NCI-H2196 (cell line): ENCODE results near the gene EEF1A2.
"Not testable (repeated sequence)": the region's sequence is repeated elsewhere in the genome, so short reads cannot be mapped to it uniquely, and the experiment has no call there.

ENCODE experiments used
- DNase-seq: peaks from one replicate; lab custom pipeline; 2025; ENCODE audit not compliant: unreplicated experiment; lab: John Stamatoyannopoulos, UW

The EEF1A2 gene

DNA sequence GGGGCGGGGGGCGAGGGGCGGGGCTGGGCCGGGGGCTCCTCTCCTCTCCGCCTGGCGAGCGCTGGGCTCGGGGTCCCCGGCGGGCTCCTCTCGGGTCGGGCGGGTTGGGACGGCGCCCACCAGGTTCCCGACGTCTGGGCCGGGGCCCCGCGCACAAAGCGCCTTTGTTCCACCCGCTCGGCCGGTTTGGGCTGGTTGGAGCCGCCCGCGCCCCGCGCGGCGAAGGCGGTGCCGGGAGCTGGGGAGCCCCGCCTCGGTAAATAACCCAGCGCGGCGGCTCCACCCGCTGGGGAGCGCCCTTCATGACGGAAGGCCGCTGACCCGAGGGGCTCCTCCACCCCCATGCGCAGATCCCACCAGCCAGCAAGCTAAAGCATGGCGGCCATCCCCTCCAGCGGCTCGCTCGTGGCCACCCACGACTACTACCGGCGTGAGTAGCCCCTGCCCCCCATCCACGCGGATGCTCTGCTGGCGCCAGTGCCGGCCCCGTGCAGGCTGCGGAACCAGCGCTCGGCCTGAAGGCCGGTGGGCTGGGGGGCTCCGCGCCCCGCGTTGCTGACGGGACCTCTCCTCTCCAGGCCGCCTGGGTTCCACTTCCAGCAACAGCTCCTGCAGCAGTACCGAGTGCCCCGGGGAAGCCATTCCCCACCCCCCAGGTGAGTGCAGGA lies 22.2 kb upstream of the EEF1A2 start:
- peak; percentile 77 for DNase-seq

DNA sequence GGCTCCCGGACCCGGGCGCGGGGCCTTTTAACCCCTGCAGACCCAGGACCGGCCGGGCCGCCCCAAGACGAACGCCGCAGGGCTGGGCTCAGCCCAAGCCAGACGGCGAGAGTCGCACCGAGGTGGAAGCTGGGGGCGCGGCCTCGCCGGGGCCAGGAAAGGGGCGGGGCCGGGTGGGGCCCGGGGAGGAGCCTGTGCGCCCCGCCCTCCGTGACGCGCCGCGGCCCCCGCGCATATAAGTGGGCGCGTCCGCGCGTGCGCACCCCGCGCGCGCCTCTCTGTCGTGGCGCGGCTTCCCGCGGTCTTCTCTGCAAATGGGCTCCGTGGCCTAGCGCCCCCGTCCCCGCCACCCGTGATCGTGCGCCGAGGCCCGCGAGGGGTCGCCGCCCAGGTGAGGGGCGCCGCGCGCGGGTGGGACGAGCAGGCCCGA lies 21.6 kb upstream of the EEF1A2 start, which contains the start of gene PPDPF:
PPDPF (plus strand) TSS at position 262 of the 430 bp plus-strand sequence. CDS start 544 bp downstream, outside the sequence.
- DNase-seq, result peak; percentile 81

DNA sequence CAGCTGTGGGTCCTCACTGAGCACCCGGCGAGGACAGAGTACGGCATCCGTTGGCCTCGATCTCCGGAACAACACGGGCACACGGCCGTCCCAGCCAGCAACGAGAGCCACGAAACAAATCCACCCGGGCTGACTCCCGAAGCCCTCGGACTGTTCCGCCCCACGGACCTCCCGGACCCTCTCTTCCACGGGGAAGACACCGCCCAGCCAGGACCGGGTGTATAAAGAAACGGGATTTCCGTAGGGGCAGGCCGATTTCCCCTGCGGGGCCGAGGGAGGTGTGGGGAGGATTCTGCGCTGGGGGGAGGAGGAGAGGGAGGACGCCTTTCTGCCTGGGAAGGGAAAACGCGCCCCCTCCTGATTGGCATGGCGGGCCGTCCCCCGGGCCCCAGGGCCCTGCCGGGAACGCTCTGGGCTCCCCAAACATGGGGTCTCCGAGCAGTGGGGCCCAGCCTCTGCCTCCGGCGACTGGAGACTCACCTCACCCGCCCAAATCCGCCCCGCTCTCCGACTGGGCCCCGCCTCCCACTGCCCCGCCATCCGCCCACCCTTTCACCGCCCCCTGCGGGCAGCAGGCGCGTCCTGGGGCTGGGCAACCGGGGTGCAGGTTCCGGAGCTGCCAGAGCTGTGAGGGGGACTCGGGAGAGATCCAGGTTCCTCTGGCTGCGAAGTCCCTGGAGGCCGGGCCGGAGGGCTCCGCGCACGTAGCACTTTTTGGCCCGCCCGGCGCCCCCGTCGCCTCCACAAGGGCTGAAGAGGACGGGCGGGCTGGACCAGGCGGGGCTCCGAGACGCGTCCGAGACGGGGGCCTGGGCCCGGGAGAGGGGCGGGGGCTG lies 21.0 kb upstream of the EEF1A2 start:
- peak; percentile 61 for DNase-seq

DNA sequence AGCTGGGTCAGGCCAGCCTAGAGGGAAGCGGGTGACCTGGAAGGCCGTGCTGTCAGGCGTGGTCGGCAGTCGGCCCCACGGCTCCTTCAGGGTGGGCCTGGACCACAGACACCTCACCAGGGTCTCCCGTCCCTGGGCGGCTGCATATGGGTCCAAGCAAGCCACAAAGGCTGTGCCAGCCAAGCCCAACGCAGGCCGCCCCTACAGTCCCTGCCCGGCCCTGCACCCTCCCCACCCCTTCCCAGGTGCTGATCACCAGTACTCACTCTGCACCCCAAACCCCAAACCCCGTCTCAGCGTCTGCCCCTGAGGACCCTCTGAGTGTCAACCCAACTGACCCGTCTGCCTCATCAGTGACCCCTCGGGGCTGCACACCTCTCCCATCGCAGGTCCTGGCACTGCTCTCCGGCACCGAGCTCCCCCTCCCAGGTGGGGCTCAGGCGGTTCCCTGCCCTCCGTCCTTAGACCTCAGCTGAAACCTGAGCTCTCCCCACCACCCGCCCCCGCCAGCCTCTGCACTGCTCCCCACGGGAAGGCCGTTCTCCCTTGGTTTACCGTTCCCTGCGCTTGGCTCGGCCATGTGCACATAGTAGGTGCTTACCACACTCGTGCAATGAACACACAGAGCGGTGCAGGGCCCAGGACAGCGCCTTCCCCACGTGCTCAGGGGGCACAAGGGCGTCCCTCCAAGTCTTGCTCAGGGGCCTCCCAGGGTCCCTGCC lies 20.2 kb upstream of the EEF1A2 start:
- DNase-seq, result no peak

DNA sequence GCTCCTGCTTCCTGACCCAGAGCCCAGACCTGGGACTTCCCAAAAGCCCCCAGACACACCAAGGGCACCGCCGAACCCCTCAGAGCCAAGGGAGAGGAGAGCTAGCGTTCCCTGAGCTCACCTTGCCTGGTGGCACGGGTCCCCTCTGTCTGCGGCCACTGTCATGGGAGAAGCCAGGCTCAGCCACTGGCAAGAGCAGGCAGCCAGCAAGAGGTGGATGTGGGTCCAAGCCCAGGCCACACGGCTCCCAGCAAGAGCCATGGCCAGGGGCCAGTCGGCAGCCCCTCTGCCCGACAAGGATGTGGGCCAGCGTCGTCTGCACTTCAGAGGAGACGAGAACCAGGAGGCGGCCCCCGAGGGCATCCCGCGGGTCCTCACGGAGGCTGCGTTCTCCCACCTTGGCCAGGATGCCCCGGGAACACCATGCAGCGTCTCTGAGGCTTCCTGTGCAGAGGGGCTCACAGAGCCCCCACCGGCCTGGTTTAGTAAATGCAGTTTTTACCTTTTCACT lies 19.5 kb upstream of the EEF1A2 start:
- no peak for DNase-seq

DNA sequence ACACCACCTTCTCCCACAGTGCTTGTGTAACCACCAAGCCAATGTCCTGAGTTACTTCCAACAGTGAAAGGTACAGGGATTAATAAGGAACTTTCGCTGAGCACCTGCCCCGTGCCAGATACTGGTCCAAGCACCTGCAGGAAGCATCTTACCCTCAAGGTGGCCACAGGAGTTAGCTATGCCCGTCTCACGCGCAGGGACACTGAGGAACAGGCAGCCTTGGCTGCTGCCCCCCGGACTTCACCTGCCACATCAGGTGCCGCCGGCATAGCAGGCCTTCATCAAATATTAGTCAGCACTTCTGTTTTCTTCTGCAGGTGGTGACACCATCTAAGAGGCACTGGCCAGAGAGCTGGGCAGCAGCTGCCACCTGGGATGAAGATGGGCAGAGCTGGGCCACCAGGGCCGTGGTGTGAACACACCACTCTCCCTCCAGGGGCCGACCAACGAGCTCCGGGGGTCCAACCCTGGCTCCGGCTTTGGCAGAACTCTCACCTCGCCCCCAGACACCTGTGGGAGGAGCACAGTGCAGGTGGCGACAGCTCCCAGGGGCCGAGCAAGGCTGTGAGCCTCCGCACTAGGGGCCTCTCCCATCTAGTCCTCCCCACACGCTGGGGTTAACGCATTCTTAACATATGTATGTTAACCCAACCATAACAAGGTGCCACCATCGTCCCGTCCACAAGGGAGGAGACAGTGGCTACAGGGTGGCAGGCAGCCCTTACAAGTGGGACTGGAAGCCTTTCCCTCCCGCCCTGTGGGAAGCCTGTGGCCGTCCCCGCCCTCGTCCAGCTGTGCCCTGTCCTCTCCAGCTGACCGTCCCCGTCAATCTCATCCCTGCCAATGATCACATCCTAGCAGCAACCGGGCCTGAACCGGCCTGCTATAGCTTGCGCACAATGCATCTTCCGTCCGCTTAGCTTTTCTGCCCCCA lies 18.8 kb upstream of the EEF1A2 start:
- DNase-seq, result no peak

DNA sequence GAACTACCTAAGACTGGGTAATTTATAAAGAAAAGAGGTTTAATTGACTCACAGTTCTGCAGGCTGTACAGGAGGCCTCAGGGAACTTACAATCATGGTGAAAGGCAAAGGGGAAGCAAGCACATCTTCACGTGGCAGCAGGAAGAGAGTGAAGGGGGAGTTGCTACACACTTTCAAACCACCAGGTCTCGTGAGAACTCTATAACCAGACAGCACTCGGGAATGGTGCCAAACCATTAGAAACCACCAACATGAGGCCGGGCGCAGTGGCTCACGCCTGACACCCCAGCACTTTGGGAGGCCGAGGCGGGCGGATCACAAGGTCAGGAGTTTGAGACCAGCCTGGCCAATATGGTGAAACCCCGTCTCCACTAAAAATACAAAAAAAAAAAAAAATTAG lies 15.6 kb upstream of the EEF1A2 start:
- not testable (repeated sequence) for DNase-seq

DNA sequence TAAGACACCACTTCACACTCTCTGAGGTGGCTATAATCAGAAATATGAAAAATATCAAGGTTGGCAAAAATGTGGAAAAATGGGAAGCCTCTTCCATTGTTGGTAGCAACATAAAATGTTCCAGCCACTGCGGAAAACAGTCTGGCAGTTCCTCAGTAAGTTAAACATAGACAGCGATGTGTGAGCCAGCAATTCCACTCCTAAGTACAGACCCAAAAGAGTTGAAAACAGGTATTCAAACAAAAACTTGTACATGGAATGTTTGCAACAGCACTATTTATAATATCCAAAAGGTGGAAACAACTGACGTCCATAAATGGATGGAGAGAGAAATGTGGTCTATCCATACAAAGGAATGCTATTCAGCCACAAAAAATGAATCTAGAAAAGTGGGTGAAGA lies 14.3 kb upstream of the EEF1A2 start:
- no peak for DNase-seq

DNA sequence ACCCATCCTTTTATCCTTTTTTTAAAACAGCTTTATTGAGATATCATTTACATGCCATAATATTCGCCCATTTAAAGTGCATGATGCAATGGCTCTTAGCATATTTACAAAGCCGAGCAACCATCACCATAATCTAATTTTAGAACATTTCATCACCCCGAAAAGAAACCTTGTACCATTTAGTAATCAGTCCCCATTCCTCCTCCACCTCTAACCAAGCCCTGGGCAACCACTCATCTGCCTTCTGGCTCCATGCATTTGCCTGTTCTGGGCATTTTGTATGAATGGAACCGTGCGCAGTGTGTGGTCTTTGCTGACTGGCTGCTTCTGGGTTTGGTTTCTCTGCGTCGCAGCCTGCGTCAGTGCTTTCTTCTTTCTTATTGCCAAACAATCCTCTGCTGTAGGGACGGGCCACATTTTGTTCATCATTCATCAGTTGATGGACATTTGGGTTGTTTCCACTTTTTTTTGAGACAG lies 10.2 kb upstream of the EEF1A2 start:
- DNase-seq, result no peak

DNA sequence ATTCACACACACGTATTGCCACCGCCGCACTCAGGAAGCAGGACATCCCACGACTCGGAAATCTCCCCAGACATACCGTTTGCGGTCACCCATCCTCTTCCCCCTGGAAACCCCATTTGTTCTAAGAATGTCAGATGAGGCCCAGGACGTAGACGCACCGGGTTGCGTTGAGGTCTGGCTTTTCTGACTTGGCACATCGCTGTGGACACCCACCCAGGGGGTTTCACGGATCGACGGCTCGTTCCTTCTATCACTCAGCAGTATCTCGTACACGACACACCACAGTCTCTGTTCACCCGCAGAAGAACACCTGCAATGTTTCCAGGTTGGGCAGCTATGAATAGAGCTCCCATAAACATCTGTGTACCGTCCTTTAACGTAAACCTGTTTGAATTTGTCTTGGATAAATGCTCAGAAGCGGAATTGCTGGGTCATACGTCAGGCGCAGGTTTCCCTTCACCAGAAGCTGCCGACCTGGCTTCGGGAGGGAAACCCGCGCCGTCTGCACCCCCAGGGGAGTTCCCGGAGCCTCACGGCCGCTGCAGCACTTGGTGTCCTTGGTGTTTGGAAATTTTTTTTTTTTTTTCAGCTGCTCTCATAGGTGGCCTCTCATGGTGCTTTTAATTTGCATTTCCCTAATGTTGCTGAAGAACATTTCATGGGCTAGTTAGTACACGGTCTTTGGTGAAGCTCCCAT lies 9.3 kb upstream of the EEF1A2 start:
- no peak for DNase-seq

DNA sequence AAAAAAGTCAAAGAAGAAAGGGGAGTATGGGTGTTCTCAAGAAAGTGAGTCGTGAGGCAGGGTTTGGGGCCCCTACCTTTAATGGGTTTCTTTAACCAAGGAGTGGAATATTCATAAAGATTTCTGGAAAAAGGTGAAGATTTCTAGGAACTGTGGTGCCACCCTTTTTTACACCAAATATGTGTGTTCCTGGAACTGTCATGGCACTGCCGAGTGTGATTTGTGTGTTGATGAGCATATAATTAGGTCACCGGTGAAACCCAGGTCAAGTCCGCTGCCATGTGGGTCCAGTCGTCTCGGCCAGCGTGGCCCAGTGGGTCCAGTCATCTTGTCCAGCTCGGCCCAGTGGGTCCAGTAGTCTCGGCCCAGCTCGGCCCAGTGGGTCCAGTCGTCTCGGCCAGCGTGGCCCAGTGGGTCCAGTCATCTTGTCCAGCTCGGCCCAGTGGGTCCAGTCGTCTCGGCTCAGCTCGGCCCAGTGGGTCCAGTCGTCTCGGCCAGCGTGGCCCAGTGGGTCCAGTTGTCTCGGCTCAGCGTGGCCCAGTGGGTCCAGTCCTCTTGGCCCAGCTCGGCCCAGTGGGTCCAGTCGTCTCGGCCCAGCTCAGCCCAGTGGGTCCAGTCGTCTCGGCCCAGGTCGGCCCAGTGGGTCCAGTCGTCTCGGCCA lies 8.3 kb upstream of the EEF1A2 start:
- no peak for DNase-seq

DNA sequence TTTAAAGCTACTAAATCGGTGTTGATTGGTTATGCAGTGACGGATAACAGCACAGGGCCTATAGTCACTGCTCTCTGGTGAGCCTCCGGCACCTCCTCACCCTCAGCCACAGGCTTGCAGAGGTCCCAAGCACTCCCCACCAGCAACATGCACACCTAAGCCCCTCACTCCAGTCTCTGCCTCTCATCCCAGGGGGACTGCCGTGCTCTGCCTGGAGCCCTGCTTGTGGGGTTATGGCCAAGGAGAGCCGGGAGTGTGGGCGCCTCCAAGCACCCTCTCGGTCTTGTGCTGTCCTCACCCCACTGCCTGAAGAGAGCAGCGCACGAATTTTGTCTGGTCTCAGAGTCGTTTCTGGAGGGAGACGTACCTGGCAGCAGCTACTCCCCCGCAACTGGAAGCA lies 6.8 kb upstream of the EEF1A2 start:
- DNase-seq, result no peak

DNA sequence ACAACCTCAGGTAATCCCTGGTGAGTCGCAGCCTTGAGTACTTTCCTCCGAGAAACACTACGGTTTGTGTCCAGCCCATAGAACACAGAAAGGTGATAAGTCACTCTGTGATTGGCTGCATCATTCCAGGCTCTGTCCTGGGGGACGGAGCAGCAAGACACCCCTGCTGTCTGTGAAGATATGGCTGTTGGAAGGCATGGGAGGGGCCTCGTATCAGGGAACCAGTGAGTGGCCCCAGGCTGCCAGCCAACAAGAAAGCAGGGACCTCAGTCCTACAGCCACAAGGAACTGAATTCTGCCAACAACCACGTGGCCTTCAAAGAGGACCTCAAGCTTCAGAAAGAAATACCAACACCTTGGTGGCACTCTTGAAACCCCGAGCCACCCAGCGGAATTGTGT lies 6.4 kb upstream of the EEF1A2 start:
- no peak for DNase-seq

DNA sequence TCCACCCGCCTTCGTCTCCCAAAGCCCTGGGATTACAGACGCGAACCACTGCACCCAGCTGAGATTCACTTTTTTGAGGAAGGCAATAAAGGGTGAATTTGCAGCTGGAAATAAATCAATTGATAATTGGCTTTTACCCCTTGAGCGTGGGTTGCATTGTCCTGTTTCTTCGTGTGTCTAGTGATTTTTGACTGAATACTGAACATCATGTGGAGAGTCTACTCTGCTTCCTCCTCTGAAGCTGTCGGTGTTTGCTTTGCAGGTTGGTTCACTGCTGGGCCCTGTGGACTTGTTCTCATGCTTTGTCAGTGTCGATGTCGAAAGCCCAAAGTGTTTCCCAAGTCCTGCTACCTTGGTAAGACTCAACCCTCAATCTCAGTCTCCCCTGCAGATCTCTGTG lies 5.8 kb upstream of the EEF1A2 start:
- no peak for DNase-seq

DNA sequence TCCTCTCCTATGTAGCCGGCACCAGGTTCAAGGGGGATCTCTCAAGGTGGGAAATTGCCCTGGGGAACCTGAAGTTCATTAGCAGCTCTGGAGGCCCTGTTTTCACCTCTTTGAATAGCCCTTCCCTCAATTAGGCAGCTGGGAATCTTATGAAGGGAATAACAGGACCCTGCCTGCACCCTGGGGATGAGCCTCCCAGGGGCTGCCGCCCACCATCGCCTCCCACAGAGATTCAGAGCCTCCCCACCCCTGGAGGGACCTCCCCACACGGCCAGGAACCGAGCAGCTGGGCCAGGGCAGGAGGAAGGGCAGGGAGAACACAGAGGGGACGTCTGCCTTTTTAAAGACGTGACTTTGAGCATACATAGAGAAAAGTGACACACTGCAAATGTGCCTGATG lies 4.6 kb upstream of the EEF1A2 start:
- DNase-seq, result no peak

DNA sequence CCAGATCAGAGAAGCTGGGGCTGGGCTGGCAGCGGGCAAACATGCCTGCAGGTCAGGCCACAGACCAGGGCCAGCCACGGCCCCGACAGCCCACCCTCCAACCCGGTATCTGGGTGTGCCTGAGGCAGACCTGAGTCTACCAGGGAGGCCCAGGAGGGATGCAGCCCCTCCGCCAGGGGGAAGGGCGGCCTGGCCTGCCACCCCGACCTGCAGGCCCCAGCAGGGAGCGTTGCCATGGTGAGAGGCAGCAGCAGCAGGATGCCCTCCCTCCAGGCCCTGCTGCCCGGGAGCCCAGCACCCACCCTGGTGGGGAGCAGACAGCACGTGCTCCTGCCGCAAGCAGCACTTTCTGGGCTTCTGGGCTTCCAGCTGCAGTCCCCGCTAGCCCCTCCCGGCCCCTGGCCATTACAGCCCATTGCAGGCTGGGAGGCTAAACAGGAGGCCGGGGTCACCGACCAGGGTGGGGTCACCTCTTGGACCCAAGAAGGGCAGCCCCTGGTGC lies 3.8 kb upstream of the EEF1A2 start:
- DNase-seq, result no peak

DNA sequence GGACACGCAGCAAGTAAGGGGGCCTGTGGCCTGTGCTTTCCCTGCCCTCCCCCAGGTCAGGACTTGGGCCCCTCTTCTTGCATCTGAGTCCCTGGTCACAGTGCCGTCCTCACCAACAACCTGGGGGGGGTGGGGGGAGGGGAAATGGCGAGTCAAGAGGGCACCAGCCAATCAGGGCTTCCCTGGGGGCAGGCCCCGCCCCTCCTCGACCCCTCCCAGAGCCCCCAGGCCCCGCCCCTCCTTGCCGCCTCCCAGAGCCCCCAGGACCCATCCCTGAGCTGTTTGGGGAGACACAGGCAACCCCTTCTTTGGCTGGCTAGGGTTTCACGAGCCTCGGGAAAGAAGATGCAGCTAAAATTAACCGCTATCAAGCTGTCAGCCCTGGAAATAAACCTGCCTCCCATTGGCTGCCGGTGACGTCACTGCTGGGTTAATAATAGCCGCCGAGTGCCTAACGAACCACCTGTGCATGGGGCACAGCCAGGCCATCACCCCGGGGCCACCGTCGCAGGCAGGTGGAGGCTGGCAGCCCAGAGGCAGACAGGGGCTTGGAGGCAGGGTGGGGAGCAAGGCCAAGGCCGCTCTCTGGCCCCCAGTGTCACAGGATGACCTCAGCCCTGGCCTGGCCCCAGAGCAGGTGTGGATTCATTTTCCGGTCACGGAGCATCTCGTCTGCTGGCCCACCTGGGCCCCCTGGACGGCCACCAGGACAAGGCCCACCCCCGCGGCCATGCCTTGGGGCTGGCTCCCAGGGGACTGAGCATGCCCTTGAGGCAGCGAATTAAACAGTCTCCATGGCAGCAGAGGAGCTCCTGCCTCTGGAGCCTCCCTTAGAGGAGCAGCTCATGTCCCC lies 3.2 kb upstream of the EEF1A2 start:
- peak; percentile 90 for DNase-seq
